HG03520 (cell line): Measurements from ENCODE around the gene BIRC2.
"Not testable (repeated sequence)": the region's sequence is repeated elsewhere in the genome, so short reads cannot be mapped to it uniquely, and the experiment has no call there.

Experiments
- ATAC-seq: cut with Tn5 transposase; IDR thresholded peaks from one replicate; pipeline ENCODE4 v1.9.1; 2021; ENCODE audit warnings: mild to moderate bottlenecking, moderate library complexity; ENCODE audit not compliant: unreplicated experiment

BIRC2 gene

GRCh38 chr11:102374633-102375424 lies 27.8 kb downstream of the BIRC2 start:
- not testable (repeated sequence) for ATAC-seq

DNA sequence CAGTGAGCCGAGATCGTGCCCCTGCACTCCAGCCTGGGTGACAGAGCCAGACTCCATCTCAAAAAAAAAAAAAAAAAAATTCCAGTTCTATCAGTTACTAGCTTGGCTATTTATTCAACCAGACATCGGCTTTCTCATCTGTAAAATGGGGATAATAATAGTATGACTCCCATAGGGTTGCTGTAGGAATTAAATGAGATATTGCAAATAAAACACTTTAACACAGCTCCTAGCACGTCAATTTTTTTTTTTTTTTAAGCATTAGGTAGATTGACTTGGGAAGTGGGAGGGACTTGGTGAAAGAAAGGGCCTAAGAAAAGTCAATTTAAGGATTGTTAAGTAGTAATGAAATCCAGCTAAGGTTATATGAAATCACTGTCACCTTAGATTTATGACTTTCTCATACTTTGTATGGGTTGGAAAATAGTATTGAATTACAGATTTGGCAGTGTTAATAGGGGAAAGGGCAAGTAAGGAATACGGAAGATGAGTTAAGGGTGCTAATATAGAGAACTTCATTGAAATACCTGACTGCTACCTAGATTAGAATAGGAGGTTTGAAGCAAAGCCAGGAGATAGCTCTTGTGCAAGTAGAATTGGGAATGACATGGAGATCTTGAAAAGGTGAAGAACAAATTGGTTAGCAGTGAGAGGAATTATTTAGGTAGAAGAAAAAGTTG lies 28.8 kb downstream of the BIRC2 start:
- ATAC-seq: no peak

- no peak for ATAC-seq
Measured at GRCh38 chr11:102377891-102378290, 30.9 kb downstream of the BIRC2 start.

DNA sequence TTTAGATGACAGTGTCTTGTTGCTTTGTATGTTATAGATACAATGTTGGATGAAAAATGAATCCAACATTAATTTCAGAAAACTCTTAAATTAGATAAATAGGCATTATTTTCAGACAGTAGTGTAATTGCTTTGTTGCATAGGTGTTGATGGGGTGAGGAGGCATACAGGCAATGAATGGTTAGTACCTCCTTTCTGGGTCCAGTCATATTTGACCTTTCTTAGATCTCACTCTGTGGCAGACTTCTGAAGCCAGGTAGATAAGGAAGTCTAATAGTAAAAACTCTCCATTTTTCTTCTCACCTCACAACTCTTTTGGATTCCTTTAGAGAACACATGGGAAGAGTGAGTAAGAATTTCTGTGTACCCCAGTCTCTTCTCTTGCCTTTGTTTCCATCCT lies 31.8 kb downstream of the BIRC2 start:
- no peak for ATAC-seq

DNA sequence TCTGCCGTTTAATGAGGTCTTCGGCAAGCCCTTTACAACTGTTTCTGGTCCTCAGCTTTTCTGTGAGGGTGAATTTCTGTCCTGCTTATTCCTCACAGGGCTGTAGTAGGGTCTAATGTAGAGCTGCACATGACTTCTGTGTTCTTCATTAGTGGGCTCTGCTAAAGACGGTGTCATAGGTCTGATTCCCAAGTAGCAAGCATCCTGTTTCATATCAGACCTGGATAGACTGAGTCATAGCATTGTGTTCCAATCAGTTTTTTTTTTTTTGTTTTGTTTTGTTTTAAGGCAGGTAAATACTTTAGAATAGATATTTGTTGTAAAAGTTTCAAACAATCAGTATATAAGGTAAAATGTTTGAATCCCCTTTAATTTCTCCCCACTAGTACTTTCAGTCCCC lies 35.4 kb downstream of the BIRC2 start:
- no peak for ATAC-seq

DNA sequence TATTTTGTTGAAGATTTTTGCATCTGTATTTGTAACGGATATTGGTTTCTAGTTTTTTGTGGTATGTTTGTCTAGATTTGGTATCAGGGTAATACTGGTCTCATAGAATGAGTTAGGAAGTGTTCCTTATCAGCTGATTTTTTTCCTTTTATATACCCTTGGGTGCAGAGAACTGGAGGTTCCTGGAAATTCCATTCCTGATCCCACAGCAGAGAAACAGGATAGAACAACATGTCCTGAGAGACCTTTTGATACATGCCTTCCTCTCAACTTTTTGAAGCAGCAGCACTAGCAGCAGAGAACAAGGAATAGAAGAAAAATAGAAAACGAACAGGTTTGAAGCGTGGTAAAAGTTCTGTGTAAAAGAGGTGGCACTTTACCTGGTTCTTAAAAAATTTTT lies 36.8 kb downstream of the BIRC2 start:
- ATAC-seq: no peak

- no peak for ATAC-seq
Measured at GRCh38 chr11:102384419-102385079, 37.5 kb downstream of the BIRC2 start.

- no peak for ATAC-seq
Measured at GRCh38 chr11:102385085-102386007, 38.3 kb downstream of the BIRC2 start.

GRCh38 chr11:102386136-102386734 lies 39.2 kb downstream of the BIRC2 start:
- ATAC-seq: no peak

- ATAC-seq: no peak
Measured at GRCh38 chr11:102387043-102387781, 40.2 kb downstream of the BIRC2 start.

DNA sequence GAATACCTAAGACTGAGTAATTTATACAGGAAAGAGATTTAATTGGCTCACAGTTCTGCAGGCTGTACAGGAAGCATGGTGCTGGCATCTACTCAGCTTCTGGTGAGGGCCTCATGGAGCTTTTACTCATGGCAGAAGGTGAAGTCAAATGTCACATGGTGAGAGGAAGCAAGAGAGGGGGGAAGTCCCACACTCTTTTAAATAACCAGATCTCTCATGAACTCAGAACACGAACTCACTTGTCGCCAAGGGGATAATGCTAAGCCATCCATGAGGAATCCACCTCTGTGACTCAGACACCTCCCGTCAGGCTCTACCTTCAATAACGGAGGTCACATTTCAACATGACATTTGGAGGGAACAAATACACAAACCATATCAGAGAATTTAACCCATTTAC lies 42.2 kb downstream of the BIRC2 start:
- ATAC-seq: no peak

DNA sequence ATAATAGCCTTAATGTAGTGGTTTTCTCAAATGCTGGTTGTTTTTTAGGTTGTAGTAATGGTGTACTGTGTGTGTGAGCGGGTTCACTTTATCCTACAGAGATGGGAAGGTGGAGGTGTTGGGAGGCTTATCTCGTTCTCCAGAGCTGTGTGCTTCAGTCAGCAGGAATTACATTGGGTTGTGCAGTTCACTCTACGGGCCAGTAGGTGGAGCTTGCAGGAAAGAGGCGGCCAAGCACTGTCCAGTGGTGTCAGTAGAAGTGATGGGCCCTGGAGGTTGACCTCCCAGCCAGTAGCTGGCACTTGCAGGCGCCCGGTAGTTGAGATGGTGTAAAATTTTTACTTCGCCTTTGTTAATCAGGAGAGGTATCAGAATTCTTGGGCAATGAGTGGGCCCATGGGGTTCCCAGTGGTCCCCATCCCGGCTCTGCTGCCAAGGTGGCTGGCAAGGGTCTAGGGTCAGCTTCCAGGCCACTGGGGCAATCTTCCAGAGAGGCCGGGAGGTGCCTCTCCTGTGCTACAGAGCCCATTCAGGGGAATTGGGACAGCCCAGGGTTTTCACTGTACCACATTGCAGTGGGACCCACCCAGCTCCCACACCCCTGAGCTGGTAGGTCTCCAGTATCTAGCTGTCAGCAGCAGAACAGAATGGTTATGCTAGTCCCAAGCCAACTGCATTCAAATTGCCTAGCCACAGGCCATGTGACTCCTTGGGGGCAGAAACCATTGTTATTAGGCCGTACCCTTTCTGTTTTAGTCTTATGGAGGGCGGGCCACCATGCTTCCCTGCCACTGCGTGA lies 43.9 kb downstream of the BIRC2 start:
- ATAC-seq: peak; percentile 88

DNA sequence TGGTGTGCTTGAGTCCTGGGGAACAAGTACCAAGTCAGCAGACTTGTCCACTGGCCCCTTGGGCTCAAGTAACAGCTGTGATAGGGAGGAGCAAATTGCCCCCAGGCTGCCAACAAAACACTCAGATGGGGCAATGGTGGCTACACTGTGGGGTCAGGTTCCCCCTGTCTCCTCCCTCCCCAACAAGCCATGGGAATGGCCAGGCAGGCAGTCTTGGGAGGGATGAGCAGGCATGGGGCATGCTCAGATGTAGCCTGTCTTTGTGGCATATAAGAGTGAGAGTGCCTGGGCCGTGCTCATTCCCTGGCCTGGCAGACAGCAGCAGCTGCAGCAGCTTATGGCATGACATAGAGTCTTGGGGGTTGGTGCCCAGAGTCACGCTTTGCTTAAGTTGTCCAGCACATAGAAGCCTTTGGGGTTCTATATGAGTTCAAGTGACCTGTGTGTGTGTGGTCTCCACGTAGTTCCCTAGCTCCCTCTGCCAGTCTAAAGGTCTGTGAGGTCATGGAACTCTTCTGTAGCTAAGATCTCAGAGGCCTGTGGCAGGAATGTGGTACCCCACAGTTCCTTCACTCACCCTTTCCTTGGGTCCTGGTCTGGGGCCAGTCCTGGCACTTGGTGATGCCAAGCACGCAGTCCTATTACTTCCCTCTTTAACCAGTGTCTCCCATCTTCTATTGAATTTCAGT lies 44.7 kb downstream of the BIRC2 start:
- no peak for ATAC-seq

DNA sequence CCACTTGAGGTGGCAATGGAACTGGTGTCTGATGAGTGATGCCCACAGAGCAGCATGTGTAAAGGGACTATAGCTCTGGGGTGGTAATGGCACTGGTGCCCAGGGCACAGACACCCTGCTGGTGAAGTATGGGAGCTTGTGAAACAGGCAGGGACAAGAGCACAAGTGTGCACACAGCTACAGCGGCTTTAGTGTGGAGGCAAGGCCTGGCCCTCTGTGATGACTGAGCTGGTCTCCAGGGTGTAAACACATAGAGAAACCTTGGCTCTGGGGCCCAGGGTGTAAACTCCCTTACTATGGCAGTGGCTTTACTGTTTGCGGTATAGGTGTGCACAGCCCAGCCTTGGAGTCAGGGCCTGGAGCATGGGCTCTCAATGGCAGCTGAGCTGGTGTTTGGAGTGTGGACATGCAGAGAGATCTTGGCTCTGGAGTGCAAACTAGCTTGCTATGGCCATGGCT lies 46.3 kb downstream of the BIRC2 start:
- ATAC-seq: no peak

DNA sequence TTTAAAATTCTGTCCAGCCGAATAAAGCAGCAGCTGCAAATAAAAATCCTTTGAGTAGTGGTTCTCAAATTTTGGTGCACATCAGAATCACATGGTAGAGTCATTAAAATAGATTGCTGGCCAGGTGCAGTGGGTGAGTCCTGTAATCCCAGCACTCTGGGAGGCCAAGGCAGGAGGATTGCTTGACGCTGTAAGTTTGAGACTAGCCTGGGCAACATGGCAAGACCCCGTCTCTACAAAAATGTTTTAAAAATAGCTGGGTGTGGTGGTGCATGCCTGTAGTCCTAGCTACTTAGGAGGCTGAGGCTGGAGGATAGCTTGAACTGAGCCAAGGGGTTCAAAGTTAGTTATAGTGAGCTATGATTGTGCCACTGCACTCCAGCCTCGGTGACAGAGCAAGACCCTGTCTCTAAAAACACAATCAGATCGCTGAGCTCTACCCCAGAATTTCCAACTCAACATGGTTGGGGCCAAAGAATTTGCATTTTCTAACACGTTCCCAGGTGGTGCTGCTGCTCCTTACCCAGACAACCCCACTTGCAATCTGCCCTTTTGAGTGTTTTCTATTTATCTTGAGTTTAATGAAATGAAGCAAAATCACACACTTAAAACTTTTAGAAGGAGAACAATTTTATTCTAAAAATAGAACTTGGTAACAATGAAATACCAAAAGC lies 48.8 kb downstream of the BIRC2 start:
- no peak for ATAC-seq

GRCh38 chr11:102396708-102397563 lies 49.9 kb downstream of the BIRC2 start:
- no peak for ATAC-seq

DNA sequence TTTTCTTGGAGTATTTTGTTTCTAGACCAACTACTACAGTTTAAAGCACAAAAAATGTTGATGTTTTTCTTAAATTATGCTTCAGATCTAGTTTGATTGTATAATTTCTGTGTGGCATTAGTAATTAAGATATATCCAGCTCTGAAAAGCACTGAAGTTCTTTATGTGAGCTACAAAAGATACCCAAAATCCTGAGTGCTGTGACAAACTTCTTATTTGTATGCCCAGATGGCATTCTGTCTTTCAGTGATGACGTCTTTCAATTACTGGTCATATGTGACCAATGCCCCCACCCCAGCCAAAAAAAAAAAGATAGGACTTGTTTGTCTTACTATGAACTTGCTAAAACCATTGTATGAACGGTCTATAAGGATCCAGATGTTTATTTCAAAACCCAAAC lies 51.3 kb downstream of the BIRC2 start:
- no peak for ATAC-seq
